ENCODE measurements around the gene UNC119B.

DNA sequence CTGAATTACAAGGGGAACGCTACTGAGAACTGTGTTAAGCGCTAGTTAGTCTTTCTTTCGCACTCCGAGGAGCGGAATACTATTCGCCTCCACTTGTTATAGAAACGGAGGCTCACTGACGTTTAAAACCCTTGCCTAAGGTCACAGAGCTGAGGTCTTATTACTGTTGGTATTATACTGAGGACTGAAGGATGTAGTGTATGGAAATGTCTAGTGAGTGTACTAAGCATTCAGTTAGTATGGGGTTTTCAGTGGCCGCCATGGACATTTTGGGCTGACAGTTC lies 16.2 kb downstream of the UNC119B start:
- no peak for TF ChIP-seq POLR2A (IDR thresholded peaks at IDR 0.05)
- TF ChIP-seq, protein P1, sequence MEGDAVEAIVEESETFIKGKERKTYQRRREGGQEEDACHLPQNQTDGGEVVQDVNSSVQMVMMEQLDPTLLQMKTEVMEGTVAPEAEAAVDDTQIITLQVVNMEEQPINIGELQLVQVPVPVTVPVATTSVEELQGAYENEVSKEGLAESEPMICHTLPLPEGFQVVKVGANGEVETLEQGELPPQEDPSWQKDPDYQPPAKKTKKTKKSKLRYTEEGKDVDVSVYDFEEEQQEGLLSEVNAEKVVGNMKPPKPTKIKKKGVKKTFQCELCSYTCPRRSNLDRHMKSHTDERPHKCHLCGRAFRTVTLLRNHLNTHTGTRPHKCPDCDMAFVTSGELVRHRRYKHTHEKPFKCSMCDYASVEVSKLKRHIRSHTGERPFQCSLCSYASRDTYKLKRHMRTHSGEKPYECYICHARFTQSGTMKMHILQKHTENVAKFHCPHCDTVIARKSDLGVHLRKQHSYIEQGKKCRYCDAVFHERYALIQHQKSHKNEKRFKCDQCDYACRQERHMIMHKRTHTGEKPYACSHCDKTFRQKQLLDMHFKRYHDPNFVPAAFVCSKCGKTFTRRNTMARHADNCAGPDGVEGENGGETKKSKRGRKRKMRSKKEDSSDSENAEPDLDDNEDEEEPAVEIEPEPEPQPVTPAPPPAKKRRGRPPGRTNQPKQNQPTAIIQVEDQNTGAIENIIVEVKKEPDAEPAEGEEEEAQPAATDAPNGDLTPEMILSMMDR (IDR thresholded peaks at IDR 0.05) = no peak

All from Peyer's patch (tissue), 4 donors.